C4-2B (cell line): ENCODE measurements around the gene HSPB3.
"Not testable (repeated sequence)": the region's sequence is repeated elsewhere in the genome, so short reads cannot be mapped to it uniquely, and the experiment has no call there.

Experiments used
- ZFX ChIP-seq: fragments of 450-650 bp; IDR thresholded peaks from 2 replicates; pipeline ENCODE4 v1.6.1; 2017
- TF ChIP-seq, protein P1 (sequence below): fragments of 450-650 bp; conservative IDR thresholded peaks from 2 replicates; pipeline ENCODE4 v1.5.1; 2017; ENCODE audit warnings: mild to moderate bottlenecking

GRCh38 chr5:54434650-54435049 lies 20.8 kb upstream of the HSPB3 start:
- TF ChIP-seq, protein P1, sequence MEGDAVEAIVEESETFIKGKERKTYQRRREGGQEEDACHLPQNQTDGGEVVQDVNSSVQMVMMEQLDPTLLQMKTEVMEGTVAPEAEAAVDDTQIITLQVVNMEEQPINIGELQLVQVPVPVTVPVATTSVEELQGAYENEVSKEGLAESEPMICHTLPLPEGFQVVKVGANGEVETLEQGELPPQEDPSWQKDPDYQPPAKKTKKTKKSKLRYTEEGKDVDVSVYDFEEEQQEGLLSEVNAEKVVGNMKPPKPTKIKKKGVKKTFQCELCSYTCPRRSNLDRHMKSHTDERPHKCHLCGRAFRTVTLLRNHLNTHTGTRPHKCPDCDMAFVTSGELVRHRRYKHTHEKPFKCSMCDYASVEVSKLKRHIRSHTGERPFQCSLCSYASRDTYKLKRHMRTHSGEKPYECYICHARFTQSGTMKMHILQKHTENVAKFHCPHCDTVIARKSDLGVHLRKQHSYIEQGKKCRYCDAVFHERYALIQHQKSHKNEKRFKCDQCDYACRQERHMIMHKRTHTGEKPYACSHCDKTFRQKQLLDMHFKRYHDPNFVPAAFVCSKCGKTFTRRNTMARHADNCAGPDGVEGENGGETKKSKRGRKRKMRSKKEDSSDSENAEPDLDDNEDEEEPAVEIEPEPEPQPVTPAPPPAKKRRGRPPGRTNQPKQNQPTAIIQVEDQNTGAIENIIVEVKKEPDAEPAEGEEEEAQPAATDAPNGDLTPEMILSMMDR = not testable (repeated sequence)
- not testable (repeated sequence) for TF ChIP-seq ZFX
